Spleen (tissue), 11 donors: ENCODE results near the gene CMIP. TPM values are rescaled to one million over a fixed set of nuclear protein-coding genes. Genes with fewer than 3 reads are reported as not detected.

Source experiments
- DNase-seq: peaks from one replicate; pipeline ENCODE4 v3.0.0-alpha.2; 2020
- H3K27ac ChIP-seq, 8 donors: fragments of 200-600 bp; sonication (generic) in 7 of 8; 1 replicate in 4 of 8; 2 replicates in 4 of 8; pipeline versions ENCODE4 v1.5.0 to v1.8.0; 2016 to 2021; ENCODE audit warnings: inconsistent platforms in 4 of 8, mild to moderate bottlenecking in 4 of 8, moderate library complexity in 1 of 8
- H3K27me3 ChIP-seq, 7 donors: fragments of 200-600 bp; sonication (generic) in 6 of 7; replicated peaks in 1 of 7; 1 replicate in 4 of 7; 2 replicates in 3 of 7; pipeline versions ENCODE4 v1.5.0 to v1.8.0; 2016 to 2021; ENCODE audit warnings: inconsistent platforms in 3 of 7, mild to moderate bottlenecking in 1 of 7
- H3K36me3 ChIP-seq, 6 donors: fragments of 200-600 bp; sonication (generic) in 5 of 6; 1 replicate in 4 of 6; 2 replicates in 2 of 6; pipeline versions ENCODE4 v1.5.0 to v1.8.0; 2016 to 2021; ENCODE audit warnings: inconsistent platforms in 2 of 6
- H3K4me1 ChIP-seq, 6 donors: fragments of 200-600 bp; sonication (generic) in 5 of 6; 1 replicate in 3 of 6; 2 replicates in 3 of 6; pipeline versions ENCODE4 v1.5.0 to v1.8.0; 2016 to 2021; ENCODE audit warnings: inconsistent platforms in 3 of 6
- H3K4me3 ChIP-seq, 8 donors: fragments of 200-600 bp; sonication (generic) in 7 of 8; 1 replicate in 4 of 8; 2 replicates in 4 of 8; pipeline versions ENCODE4 v1.5.0 to v1.8.0; 2016 to 2021; ENCODE audit warnings: inconsistent platforms in 4 of 8, mild to moderate bottlenecking in 4 of 8, moderate library complexity in 2 of 8
- H3K9me3 ChIP-seq, 8 donors: fragments of 200-600 bp; sonication (generic) in 7 of 8; 1 replicate in 4 of 8; 2 replicates in 4 of 8; pipeline versions ENCODE4 v1.5.0 to v1.8.0; 2016 to 2021; ENCODE audit warnings: inconsistent platforms in 4 of 8
- CTCF ChIP-seq, 11 experiments: fragments of 200-600 bp in 7 of 11; fragments of 450-650 bp in 4 of 11; sonication (generic) in 4 of 11; IDR thresholded peaks in 8 of 11; conservative IDR thresholded peaks in 3 of 11; 1 replicate in 7 of 11; 2 replicates in 4 of 11; pipeline versions ENCODE4 v1.4.0 to v1.8.0; 2016 to 2021; ENCODE audit warnings: antibody characterized with exemption in 11 of 11, inconsistent platforms in 4 of 11, mild to moderate bottlenecking in 1 of 11
- POLR2A ChIP-seq, 3 donors: fragments of 450-650 bp; IDR thresholded peaks; one replicate each; pipeline ENCODE4 v1.5.1; 2017; ENCODE audit warnings: antibody characterized with exemption in 3 of 3, mild to moderate bottlenecking in 1 of 3
- POLR2AphosphoS5 ChIP-seq, 3 donors: sonication (generic); formaldehyde crosslinking; IDR thresholded peaks; one replicate each; pipeline ENCODE4 v1.5.1; 2017; ENCODE audit warnings: antibody characterized with exemption in 3 of 3
- WGBS, 5 donors: extraction: QIAGEN DNeasy Blood & Tissue Kit in 3 of 5; methylation state at CpG; one replicate each; pipeline versions ENCODE4 v1.1.5 to v1.1.7; 2013 to 2018; 5-methylcytosine and 5-hydroxymethylcytosine counted together
- intact Hi-C: fragments of 100-400 bp; cut with DNase I; formaldehyde crosslinking; loops from one replicate; pipeline ENCODE4 v1.15.0; 2023; ENCODE audit warnings: low total_unique reads
- polyA plus RNA-seq, 3 donors: library from polyadenylated mRNA; stranded (reverse); fragments of 200-250 nt; gene quantifications; one replicate each; pipeline ENCODE4 v1.2.1, GENCODE V29; 2013
- total RNA-seq, 7 donors: library from RNA; depleted of rRNA in 3 of 7; stranded (reverse); fragments of >200 nt in 3 of 7; fragmentation: NEBNext Ultra II Directional in 4 of 7; extraction: Animal tissue kit (Norgen Biotek cat#: 25700) in 4 of 7; gene quantifications; one replicate each; pipeline versions ENCODE4 v1.1.0 to v1.2.1, GENCODE V29; 2016 to 2021
- donor health status: healthy with polysubstance abuse.
- donor health status: DM: no; HTN: no; CAD: no; lungs with moderate emphysema.
- donor health status: DM: no; HTN: no; CAD: no.
- donor health status: Bipolar disorder and iron deficiency.
- donor health status: healthy.
- donor health status: DM: no; HTN: no; CAD: no.
- donor health status: DM: yes; HTN: yes; CAD: no.

The CMIP gene
- total and polyA plus RNA-seq, 10 donors, result 6.0 to 107 (median 63.6) TPM

DNA sequence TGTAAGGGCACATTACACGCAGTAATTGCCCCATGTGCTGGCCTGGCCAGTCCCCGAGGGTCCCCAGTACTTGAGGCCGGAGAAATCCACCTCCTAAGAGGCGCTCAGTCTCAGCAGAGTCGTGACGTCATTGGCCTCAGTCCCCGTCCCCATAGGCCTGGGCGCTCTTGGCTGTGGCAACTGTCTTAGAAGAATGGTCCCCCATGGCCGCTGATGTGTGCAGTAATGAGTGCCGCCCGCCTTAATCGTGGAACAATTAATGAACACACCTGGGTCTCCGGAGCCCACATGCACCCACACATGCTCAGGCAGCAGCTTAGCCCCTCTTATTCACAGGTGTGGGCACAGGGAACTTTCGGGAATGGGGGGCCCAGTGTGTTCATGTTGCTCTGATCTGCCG lies 248.0 kb downstream of the CMIP start:
- intact Hi-C loops, result no loop called here

DNA sequence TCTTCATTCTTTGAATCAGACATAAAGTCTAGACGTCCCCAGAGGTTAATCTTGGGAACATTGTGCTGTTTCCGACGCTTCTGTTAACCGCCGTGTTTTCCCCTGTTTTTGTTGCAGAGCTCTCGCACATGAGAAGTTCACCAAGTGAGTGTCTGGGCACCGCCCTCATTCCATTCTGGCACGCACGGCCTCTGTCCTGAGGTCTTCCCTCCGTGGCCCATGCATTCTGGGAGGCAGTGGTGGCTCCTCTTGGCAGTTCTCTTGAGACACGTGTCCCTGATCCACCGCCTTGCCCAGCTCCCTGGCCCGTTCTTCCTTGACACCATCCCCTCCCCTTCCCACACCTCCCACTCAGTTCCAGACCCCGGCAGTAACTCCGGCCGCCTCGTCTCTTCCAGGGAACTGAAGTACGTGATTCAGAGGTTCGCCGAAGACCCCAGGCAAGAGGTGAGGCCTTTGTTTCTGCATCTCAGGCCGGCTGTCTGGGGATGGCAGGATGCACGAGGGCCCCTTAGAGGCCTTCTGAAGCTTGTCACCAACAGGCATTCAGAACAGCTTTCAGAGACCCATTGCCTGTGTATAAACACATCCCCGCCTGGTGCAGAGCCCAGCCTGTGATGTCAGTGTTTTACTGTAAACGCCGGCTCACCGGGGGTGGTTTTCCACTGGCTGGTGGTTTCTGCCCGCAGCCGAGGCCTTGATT lies 248.6 kb downstream of the CMIP start:
- Histone ChIP-seq H3K4me1 (peaks cover 0 to 45% (median 23%) of the 10 kb centered on the region in 6 donors), H3K9me3 (no peaks in the 10 kb centered on the region), H3K27ac (no peak overlapping the region), H3K27me3 (no peaks in the 10 kb centered on the region), H3K4me3 (no peak overlapping the region), H3K36me3 (peaks cover 0 to 83% (median 62%) of the 10 kb centered on the region in 6 donors)
- no peak for DNase-seq
- no peak for TF ChIP-seq POLR2AphosphoS5 (IDR thresholded peaks at IDR 0.05)
- no peak for TF ChIP-seq POLR2A (IDR thresholded peaks at IDR 0.05)
- TF ChIP-seq CTCF (IDR thresholded peaks at IDR 0.05 in 8 of 11, conservative IDR thresholded peaks at IDR 0.05 in 3 of 11), result no peak
- intact Hi-C loops, result no loop called here
- 91 to 96% (median 94%) methylated on average over 28 of the region's 28 CpGs for WGBS, 5 donors

More for the DNA sequence above, 248.0 kb downstream of the CMIP start:
- H3K4me1 ChIP-seq, result peaks cover 0 to 45% (median 25%) of the 10 kb centered on the region in 6 donors
- TF ChIP-seq CTCF (IDR thresholded peaks at IDR 0.05 in 8 of 11, conservative IDR thresholded peaks at IDR 0.05 in 3 of 11) (no peak), POLR2A (IDR thresholded peaks at IDR 0.05) (no peak), POLR2AphosphoS5 (IDR thresholded peaks at IDR 0.05) (no peak)
- no peak overlapping the region for H3K27ac ChIP-seq
- DNase-seq, result no peak
- no peak overlapping the region for H3K4me3 ChIP-seq
- H3K9me3 ChIP-seq, result no peaks in the 10 kb centered on the region
- WGBS, 5 donors, result 95 to 99% (median 96%) methylated on average over 13 to 15 of the region's 15 CpGs
- H3K36me3 ChIP-seq, result peaks cover 0 to 83% (median 57%) of the 10 kb centered on the region in 6 donors
- no peaks in the 10 kb centered on the region for H3K27me3 ChIP-seq

DNA sequence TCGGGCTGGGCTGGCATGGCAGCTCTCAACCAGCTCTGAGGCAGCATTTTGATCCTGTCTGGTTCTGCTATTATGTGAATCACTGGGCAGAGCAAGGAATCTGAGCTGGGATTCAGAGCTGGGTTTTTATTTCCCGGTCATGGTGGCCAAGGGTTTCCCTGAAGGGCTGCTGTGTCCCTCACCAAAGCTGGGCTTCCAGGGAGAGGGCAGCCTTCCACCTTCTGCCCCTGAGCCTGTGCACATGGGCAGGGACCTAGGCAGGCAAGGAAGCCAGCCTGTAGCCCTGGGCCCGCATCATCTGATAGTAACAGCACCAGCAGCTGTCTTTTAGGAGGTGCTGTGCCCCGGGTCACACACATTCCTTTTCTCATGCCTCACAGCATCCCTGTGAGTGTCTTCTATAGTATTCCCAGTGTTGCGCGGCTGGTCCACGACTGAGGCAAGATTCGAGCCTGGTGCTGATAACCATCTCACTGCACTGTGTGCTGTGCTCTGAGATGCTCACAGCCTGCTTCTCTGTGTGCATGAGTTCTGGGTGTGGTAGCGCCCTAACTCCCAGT lies 249.2 kb downstream of the CMIP start:
- H3K27me3 ChIP-seq, result no peaks in the 10 kb centered on the region
- H3K27ac ChIP-seq, result peak overlapping the region in 1 of 8 donors; percentile 46
- peaks cover 0 to 85% (median 67%) of the 10 kb centered on the region in 6 donors for H3K36me3 ChIP-seq
- H3K4me3 ChIP-seq, result no peak overlapping the region
- WGBS, 5 donors, result 93 to 99% (median 95%) methylated on average over 8 to 9 of the region's 9 CpGs
- peaks cover 0 to 46% (median 23%) of the 10 kb centered on the region in 6 donors for H3K4me1 ChIP-seq
- intact Hi-C loops, result no loop called here
- no peak for DNase-seq
- no peaks in the 10 kb centered on the region for H3K9me3 ChIP-seq
- TF ChIP-seq POLR2A (IDR thresholded peaks at IDR 0.05) (no peak), POLR2AphosphoS5 (IDR thresholded peaks at IDR 0.05) (no peak), CTCF (IDR thresholded peaks at IDR 0.05 in 8 of 11, conservative IDR thresholded peaks at IDR 0.05 in 3 of 11) (no peak)
